GM23338 (cell line): ENCODE measurements around the gene NPAS3. TPM values are rescaled to one million over a fixed set of nuclear protein-coding genes. Genes with fewer than 3 reads are reported as not detected.

Experiments used
- ATAC-seq: fragments of 200-7000 bp; cut with Tn5 transposase; 3 replicates; pipeline ENCODE4 v1.9.1; 2020
- DNase-seq: peaks from one replicate; pipeline ENCODE4 v3.0.0-alpha.2; 2015; ENCODE audit warnings: low spot score
- H2AFZ ChIP-seq: fragments of 200-600 bp; sonication (generic); 2 replicates; pipeline ENCODE4 v1.8.0; 2016; ENCODE audit warnings: antibody characterized with exemption, mild to moderate bottlenecking, moderate library complexity
- H3F3A ChIP-seq: fragments of 200-600 bp; sonication (generic); replicated peaks from 2 replicates; pipeline ENCODE4 v1.8.0; 2017; ENCODE audit warnings: antibody characterized with exemption, mixed run types, low read depth
- H3K27ac ChIP-seq: fragments of 200-600 bp; sonication (generic); 2 replicates; pipeline ENCODE4 v1.6.1; 2016; ENCODE audit warnings: low read depth
- H3K27me3 ChIP-seq: fragments of 200-600 bp; sonication (generic); 2 replicates; pipeline ENCODE4 v1.8.0; 2016; ENCODE audit warnings: mild to moderate bottlenecking, mixed run types, moderate library complexity; ENCODE audit not compliant: insufficient read depth
- H3K36me3 ChIP-seq: fragments of 200-600 bp; sonication (generic); 2 replicates; pipeline ENCODE4 v1.8.0; 2016; ENCODE audit warnings: mild to moderate bottlenecking; ENCODE audit not compliant: insufficient read depth
- H3K4me1 ChIP-seq: fragments of 200-600 bp; sonication (generic); 2 replicates; pipeline ENCODE4 v1.8.0; 2016; ENCODE audit warnings: mild to moderate bottlenecking, moderate library complexity; ENCODE audit not compliant: insufficient read depth
- H3K4me2 ChIP-seq: fragments of 200-600 bp; sonication (generic); 2 replicates; pipeline ENCODE4 v1.7.1; 2017; ENCODE audit warnings: mixed run types
- H3K4me3 ChIP-seq: fragments of 200-600 bp; sonication (generic); 2 replicates; pipeline ENCODE4 v1.6.1; 2016; ENCODE audit warnings: mixed run types
- H3K79me2 ChIP-seq: fragments of 200-600 bp; sonication (generic); replicated peaks from 2 replicates; pipeline ENCODE4 v1.8.0; 2017; ENCODE audit warnings: mild to moderate bottlenecking; ENCODE audit not compliant: insufficient read depth
- H3K9me2 ChIP-seq: fragments of 200-600 bp; sonication (generic); 2 replicates; pipeline ENCODE4 v1.8.0; 2017; ENCODE audit not compliant: insufficient read depth
- H4K20me1 ChIP-seq: fragments of 200-600 bp; sonication (generic); replicated peaks from 2 replicates; pipeline ENCODE4 v1.8.0; 2017; ENCODE audit warnings: mild to moderate bottlenecking; ENCODE audit not compliant: insufficient read depth
- H3K27ac Mint-ChIP-seq: 2 replicates; pipeline ENCODE4 v1.8.0; 2020; ENCODE audit warnings: inconsistent platforms, mild to moderate bottlenecking, moderate library complexity, mixed read lengths
- H3K27me3 Mint-ChIP-seq: 3 replicates; pipeline ENCODE4 v1.8.0; 2022; ENCODE audit warnings: low read depth, mild to moderate bottlenecking, moderate library complexity, mixed read lengths, inconsistent platforms; ENCODE audit not compliant: insufficient read depth, poor library complexity
- H3K36me3 Mint-ChIP-seq: 3 replicates; pipeline ENCODE4 v1.8.0; 2021; ENCODE audit warnings: low read depth, mild to moderate bottlenecking, inconsistent platforms, moderate library complexity, mixed read lengths
- H3K4me1 Mint-ChIP-seq: 3 replicates; pipeline ENCODE4 v1.8.0; 2020; ENCODE audit warnings: mild to moderate bottlenecking, inconsistent platforms, mixed read lengths
- H3K4me3 Mint-ChIP-seq: 3 replicates; pipeline ENCODE4 v1.8.0; 2021; ENCODE audit warnings: moderate library complexity, mild to moderate bottlenecking, inconsistent platforms, mixed read lengths
- H3K9me3 Mint-ChIP-seq: 3 replicates; pipeline ENCODE4 v1.8.0; 2020; ENCODE audit warnings: moderate library complexity, mild to moderate bottlenecking, inconsistent platforms, mixed read lengths
- CREB1 ChIP-seq: fragments of 250-450 bp; sonication (Bioruptor Pico); IDR thresholded peaks from 2 replicates; pipeline ENCODE4 v1.5.0; 2020; ENCODE audit warnings: low read depth, mild to moderate bottlenecking, moderate library complexity
- CTCF ChIP-seq, 2 experiments: fragments of 200-600 bp in 1 of 2; sonication (generic) in 1 of 2; conservative IDR thresholded peaks; 2 replicates each; pipeline versions ENCODE4 v1.5.1 to v1.6.1; 2016 to 2017; ENCODE audit warnings: antibody characterized with exemption in 2 of 2, low read depth in 2 of 2, mild to moderate bottlenecking in 2 of 2, moderate library complexity in 1 of 2
- NANOG ChIP-seq: IDR thresholded peaks from 2 replicates; pipeline ENCODE4 v1.6.1; 2016; ENCODE audit warnings: antibody characterized with exemption, borderline replicate concordance
- REST ChIP-seq: IDR thresholded peaks from one replicate; pipeline ENCODE4 v1.6.1; 2018; ENCODE audit warnings: antibody characterized with exemption; ENCODE audit not compliant: unreplicated experiment
- STAT1 ChIP-seq: IDR thresholded peaks from one replicate; pipeline ENCODE4 v1.6.1; 2016; ENCODE audit warnings: antibody characterized with exemption; ENCODE audit not compliant: unreplicated experiment
- ZNF331 ChIP-seq: fragments of 250-450 bp; sonication (Bioruptor Pico); IDR thresholded peaks from 2 replicates; pipeline ENCODE4 v1.5.0; 2020; ENCODE audit warnings: low read depth, mild to moderate bottlenecking, moderate library complexity
- ZNF462 ChIP-seq: fragments of 250-450 bp; sonication (Bioruptor Pico); IDR thresholded peaks from 2 replicates; pipeline ENCODE4 v1.5.0; 2020; ENCODE audit warnings: mild to moderate bottlenecking, moderate library complexity
- polyA plus RNA-seq: library from polyadenylated mRNA; unstranded; fragments of >200 nt; fragmentation: Nextera tagmentation; extraction: Ambion mirVana; gene quantifications from 2 replicates; pipeline ENCODE4 v1.2.1, GENCODE V29; 2016
- total RNA-seq: library from RNA; depleted of rRNA; stranded (reverse); fragments of >200 nt; shearing (Covaris generic); gene quantifications from 2 replicates; pipeline ENCODE4 v1.2.3, GENCODE V29; 2014

NPAS3 gene
- total and polyA plus RNA-seq, 2 experiments from 2014 or later: 0.17 to 0.19 TPM

GRCh38 chr14:33062476-33062875, 123.8 kb downstream of the NPAS3 start (continued):
- no peak for TF ChIP-seq CREB1 (CRISPR knock-in tag)
- no peak for TF ChIP-seq REST
- TF ChIP-seq ZNF331 (CRISPR knock-in tag): no peak
- TF ChIP-seq CTCF (conservative IDR thresholded peaks at IDR 0.05; ENCODE audit: low read depth in 2 of 2): no peak

- TF ChIP-seq ZNF462 (CRISPR knock-in tag): no peak
- TF ChIP-seq STAT1: no peak
- TF ChIP-seq NANOG: no peak
- TF ChIP-seq CREB1 (CRISPR knock-in tag): no peak
- H3K9me2 ChIP-seq: peaks cover 4% of the 10 kb centered on the region; the same call in 1 of the 2 replicates
- no peaks in the 10 kb centered on the region for H3F3A ChIP-seq
- H3K27me3 Mint-ChIP-seq: no peaks in the 10 kb centered on the region
- peaks cover 4% of the 10 kb centered on the region for H3K4me1 Mint-ChIP-seq
- H3K36me3 ChIP-seq: no peaks in the 10 kb centered on the region
- no peak overlapping the region for H3K4me3 ChIP-seq
- no peak overlapping the region for H3K4me2 ChIP-seq
- no peaks in the 10 kb centered on the region for H3K4me1 ChIP-seq
- H3K27ac Mint-ChIP-seq: no peak overlapping the region
- no peak overlapping the region; the same call in 1 of the 2 replicates for H2AFZ ChIP-seq
- no peaks in the 10 kb centered on the region for H3K79me2 ChIP-seq
- no peaks in the 10 kb centered on the region for H3K27me3 ChIP-seq
- ATAC-seq (no peak), DNase-seq (no peak)
- H4K20me1 ChIP-seq: no peaks in the 10 kb centered on the region
- no peak overlapping the region for H3K27ac ChIP-seq
- H3K4me3 Mint-ChIP-seq: no peak overlapping the region
- no peaks in the 10 kb centered on the region for H3K9me3 Mint-ChIP-seq
- no peaks in the 10 kb centered on the region for H3K36me3 Mint-ChIP-seq
Measured at GRCh38 chr14:33062881-33063280, 124.2 kb downstream of the NPAS3 start.
